ENCODE measurements around the gene CFAP53.

DNA sequence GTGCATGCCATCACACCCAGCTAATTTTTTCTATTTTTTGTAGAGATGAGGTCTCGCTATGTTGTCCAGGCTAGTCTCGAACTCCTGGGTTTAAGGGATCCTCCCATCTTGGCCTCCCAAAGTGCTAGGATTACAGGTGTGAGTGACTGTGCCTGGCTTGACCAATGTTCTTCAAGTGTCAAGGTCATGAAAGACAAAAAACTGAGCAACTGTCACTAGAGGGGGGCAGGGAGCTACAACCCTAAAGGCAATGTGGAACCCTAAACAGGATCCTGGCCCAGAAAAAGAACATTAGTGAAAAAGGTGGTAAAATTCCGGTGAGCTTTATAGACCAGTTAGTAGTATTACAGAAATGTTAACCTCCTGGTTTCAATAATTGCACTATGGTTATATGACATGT is 78.6 kb downstream of the CFAP53 start:
- TF ChIP-seq POLR2A (IDR thresholded peaks at IDR 0.05) (no peak), EP300 (IDR thresholded peaks at IDR 0.05) (no peak), POLR2AphosphoS5 (IDR thresholded peaks at IDR 0.05) (no peak)
- TF ChIP-seq, protein P1, sequence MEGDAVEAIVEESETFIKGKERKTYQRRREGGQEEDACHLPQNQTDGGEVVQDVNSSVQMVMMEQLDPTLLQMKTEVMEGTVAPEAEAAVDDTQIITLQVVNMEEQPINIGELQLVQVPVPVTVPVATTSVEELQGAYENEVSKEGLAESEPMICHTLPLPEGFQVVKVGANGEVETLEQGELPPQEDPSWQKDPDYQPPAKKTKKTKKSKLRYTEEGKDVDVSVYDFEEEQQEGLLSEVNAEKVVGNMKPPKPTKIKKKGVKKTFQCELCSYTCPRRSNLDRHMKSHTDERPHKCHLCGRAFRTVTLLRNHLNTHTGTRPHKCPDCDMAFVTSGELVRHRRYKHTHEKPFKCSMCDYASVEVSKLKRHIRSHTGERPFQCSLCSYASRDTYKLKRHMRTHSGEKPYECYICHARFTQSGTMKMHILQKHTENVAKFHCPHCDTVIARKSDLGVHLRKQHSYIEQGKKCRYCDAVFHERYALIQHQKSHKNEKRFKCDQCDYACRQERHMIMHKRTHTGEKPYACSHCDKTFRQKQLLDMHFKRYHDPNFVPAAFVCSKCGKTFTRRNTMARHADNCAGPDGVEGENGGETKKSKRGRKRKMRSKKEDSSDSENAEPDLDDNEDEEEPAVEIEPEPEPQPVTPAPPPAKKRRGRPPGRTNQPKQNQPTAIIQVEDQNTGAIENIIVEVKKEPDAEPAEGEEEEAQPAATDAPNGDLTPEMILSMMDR (IDR thresholded peaks at IDR 0.05): no peak
